Kidney capillary endothelial cell (primary cell): ENCODE results near the gene CLDN5.
"Not testable (repeated sequence)": the region's sequence is repeated elsewhere in the genome, so short reads cannot be mapped to it uniquely, and the experiment has no call there.

ENCODE experiments used
- DNase-seq: peaks from one replicate; pipeline ENCODE4 v3.0.0-alpha.2; 2018; ENCODE audit warnings: low spot score

Gene CLDN5

DNA sequence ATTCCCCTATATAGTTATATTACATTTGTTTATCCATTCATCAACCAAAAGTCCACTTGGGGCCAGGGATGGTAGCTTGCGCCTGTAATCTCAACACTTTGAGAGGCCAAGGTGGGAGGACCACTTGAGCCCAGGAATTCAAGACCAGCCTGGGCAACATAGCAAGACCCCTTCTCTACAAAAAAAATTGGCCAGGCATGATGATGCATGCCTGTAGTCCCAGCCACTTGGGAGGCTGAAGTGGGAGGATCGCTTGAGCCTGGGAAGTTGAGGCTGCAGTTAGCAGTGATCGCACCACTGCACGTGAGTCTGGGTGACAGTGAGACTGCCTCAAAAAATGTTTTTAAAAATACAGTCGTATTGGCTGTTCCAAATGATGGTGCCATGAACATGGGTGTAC lies 24.2 kb upstream of the CLDN5 start:
- DNase-seq = not testable (repeated sequence)

DNA sequence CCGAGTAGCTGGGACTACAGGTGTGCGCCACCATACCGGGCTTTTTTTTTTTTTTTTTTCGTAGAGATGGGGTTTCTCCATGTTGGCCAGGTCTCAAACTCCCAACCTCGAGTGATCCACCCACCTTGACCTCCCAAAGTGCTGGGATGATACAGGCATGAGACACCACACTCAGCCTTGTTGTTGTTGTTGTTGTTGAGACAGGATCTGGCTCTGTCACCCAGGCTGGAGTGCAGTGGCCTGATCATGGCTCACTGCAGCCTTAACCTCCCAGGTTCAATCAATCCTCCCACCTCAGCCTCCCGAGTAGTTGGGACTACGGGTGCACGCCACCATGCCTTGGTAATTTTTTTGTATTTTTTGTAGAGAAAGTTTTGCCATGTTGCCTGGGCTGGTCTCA lies 23.4 kb upstream of the CLDN5 start:
- no peak for DNase-seq

DNA sequence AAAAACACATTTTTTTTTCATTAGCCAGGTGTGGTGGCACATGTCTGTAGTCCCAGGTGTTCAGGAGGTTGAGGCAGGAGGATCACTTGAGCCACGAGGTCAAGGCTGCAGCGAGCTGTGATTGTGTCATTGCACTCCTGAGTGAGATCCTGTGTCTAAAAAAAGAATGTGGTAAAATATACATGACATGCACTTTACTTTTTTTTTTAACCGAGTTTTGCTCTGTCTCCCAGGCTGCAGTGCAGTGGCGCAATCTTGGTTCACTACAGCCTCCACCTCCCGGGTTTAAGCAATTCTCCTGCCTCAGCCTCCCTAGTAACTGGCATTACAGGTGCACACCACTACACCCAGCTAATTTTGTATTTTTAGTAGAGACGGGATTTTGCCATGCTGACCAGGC lies 22.5 kb upstream of the CLDN5 start:
- DNase-seq = no peak

- no peak for DNase-seq
Observed at GRCh38 chr22:19545935-19546207, 21.7 kb upstream of the CLDN5 start.

- DNase-seq = no peak
Observed at GRCh38 chr22:19543970-19544708, 19.9 kb upstream of the CLDN5 start.

GRCh38 chr22:19540394-19540793 lies 16.2 kb upstream of the CLDN5 start:
- DNase-seq = no peak

DNA sequence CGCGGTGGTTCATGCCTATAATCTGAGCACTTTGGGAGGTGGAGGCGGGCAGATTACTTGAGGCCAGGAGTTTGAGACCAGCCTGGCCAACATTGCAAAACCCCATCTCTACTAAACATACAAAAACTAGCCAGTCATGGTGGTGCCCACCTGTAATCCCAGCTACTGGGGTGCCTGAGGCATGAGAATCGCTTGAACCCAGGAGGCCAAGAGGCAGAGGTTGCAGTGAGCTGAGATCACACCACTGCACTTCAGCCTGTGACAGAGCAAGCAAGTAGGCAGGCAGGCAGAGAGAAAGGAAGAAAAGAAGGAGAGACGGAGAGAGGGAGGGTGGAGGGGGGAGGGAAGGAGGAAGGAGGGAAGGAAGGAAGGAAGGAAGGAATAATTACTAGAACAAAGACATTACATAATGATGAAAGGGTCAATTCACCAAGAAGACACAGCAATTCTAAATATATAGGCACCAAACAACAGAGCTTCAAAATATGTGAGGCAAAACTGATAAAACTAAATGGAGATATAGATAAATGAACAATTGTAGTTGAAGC lies 13.8 kb upstream of the CLDN5 start:
- DNase-seq = no peak

GRCh38 chr22:19536564-19536963 lies 12.4 kb upstream of the CLDN5 start:
- DNase-seq = no peak

- no peak for DNase-seq
Observed at GRCh38 chr22:19535001-19535400, 10.8 kb upstream of the CLDN5 start.

DNA sequence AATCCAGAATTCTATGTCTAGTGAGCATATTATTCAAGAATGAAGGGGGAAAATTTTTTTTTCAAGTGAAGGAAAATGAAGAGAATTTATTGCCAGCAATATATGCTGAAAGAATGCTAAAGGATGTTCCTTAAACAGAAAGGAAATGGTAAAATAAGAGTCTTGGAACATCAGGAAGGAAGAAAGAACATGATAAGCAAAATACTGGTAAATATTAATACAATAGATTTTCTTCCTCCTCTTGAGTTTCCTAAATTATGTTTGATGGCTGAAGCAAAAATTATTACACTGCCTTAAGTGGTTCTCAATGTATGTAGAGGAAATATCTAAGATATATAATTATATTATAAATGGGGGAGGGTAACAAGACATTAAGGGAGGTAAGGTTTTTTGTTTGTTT lies 9.6 kb upstream of the CLDN5 start:
- DNase-seq = no peak

GRCh38 chr22:19533049-19533626 lies 8.9 kb upstream of the CLDN5 start:
- no peak for DNase-seq

DNA sequence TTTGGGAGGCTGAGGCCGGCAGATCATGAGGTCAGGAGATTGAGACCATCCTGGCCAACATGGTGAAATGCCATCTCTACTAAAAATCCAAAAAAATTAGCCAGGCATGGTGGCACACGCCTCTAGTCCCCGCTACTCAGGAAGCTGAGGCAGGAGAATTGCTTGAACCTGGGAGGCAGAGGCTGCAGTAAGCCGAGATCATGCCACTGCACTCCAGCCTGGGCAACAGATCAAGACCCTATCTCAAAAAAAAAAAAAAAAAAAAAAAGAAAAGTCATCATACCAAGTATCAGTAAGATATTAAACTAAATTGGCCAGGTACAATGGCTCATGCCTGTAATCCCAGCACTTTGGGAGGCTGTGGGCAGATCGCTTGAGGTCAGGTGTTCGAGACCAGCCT lies 7.1 kb upstream of the CLDN5 start:
- DNase-seq = not testable (repeated sequence)

DNA sequence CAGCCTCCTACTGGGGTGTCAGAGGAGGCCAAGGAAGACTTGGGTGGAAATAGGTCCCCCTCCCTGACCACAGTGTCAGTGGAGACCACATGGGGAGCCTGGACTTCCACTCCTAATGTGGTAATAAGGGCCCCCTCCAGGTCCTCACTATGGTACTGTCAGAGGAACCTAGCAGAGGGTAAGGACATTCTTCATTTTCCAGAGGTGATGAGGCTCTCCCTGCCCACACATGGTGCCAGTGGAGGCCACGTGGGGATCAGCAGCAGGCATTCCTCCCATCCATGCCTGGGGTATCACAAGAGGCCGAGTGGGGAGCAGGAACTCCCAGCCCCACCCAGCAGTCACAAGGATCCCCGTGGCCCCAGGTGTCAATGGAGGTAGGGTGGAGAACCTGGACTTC lies 6.5 kb upstream of the CLDN5 start:
- no peak for DNase-seq

DNA sequence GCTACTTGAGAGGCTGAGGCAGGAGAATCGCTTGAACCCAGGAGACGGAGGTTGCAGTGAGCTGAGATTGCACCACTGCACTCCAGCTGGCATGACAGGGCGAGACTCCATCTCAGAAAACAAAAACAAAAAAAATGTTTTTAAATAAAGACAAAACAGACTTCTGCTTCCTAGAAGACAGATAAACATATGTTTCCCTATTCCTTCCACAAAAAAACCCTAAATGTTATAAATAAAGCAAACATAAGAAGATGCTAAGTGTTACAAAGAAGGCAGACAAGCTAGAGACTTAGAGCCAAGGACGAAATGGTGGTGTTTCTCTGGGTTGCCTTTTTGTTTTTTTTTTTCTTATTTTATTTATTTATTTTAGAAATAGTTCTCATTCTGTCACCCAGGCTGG lies 5.6 kb upstream of the CLDN5 start:
- DNase-seq = no peak

DNA sequence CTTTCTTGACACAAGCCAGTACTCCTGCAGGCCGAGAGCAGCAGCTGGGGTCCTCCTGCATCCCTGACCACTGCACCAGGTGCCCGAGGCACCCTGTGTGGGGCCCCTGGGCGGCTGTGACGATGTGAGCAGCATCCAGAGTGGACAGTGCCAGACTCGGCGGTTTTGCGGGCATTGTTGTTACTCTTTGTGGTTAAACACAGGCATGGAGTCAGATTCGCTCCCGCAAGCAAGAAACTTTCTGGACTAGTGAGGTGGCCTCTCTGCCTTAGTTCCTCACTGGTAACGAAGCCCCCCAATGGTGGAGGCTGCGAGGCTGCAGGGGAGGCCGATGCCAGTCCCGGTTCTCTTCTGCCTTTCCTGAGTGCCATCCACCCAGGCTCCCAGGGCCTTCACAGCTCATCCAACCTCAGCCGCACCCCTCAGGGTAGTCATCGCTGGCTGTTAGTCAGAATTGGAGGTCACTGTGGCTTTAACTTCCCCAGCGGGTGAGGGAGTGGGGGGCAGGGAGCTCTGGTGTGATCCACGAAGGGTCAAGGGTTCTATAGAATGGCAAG lies 3.7 kb upstream of the CLDN5 start:
- no peak for DNase-seq

GRCh38 chr22:19527321-19527721 lies 3.1 kb upstream of the CLDN5 start:
- DNase-seq = no peak

DNA sequence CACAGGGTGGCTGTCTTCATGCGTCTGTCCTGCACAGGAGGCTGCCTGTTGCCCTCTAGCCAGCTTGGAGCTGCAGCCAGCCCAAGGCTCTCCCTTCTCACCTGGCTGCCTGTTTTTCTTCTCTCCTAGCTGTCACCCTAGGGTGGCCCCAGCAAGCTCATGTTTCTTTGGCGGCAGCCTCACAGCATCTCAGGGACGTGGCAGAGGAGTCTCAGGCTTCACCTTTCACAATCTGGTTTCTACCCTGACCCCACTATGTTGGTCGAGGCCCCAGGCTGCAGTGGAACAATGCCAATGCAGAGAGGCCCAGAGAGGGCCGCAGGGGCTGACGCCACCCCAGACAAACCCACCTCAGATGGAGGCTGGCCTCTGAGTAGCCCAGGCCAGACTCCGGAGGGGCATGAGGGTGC lies 2.5 kb upstream of the CLDN5 start:
- DNase-seq = no peak

DNA sequence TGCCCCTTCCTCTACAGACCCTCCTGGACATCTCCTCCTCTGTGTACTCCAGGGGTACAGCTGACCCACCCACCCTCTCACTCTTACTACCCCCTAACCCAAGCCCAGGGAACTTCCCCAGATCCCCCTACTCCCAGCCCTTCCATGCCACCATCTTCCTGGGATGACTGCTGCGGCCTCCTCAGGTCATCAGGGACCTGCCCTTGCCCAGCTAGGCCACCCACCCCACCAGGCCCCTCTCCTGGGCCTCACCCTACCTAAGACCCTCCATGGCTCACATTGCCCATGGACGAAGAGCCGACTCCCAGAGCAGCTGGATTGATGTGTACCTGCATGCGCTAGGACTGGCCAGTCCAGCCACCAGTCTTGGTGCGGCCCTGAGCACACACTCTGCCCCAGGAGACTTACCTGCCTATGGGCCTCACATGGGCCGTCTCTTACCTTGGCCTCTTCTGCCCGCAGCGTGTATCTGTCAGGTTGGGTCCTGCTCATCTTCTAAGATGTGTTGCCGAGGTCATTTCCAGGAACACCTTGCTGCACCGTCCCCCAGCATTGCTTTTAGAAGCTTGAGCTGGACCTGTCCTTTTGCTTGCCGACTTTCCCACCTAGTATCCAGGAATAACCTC lies 2.0 kb upstream of the CLDN5 start:
- no peak for DNase-seq

DNA sequence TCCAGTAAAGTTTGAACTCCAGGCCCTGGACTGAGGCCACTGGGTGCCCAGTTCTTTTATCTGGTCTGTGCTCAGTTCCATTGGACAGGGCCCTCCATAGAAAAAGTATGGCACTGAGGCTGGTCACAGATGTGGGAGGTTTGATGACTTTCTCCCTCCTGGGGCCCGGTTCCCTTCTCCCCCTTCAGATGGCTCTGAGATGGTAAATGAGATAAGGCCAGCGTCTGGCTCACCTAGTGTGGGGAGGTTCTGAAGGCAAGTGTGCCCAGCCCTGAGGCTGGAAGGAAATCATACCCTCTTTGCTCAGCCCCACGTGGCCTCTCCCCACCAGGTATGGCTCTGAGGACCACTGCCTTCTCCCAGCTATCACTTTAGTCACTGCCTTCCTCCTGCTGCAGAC lies 1.5 kb upstream of the CLDN5 start:
- no peak for DNase-seq

DNA sequence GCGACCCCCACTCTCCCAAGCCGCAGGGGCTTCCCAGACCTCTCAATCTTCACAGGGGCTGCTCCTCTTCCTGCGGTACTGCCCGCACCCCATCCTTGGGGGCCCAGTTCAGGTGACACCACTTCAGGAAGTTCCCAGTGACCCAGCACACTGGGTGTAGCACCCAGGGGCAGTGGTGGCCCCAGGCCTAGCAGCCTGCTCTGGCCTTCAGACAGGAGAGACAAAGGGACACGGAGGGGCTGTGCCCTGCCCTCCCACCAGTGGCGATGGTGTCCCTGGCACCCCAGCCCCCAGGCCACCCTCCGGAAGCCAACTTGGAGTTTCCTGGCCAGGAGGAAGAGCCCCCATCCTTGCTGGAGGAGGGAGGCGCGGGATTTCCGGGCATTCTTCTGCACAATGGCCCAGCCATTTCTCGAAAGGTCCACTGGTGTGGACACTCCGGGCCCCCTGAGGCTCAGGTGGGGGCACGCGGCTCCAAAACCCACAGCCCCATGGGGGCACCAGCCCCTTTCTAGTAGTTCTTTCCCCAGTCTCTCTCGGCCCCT lies 978 bp upstream of the CLDN5 start:
- peak; percentile 70 for DNase-seq

GRCh38 chr22:19523240-19524169 lies 705 bp downstream of the CLDN5 start:
- no peak for DNase-seq

- no peak for DNase-seq
Observed at GRCh38 chr22:19522881-19523239, 1.4 kb downstream of the CLDN5 start.
